Tibial artery (tissue), 4 donors: ENCODE data around the gene ATP5PO.

Source experiments
- DNase-seq, 2 donors: peaks; one replicate each; pipeline ENCODE4 v3.0.0-alpha.2; 2019
- H3K27ac ChIP-seq, 2 donors: fragments of 200-600 bp; sonication (generic) in 1 of 2; 1 replicate in 1 of 2; 2 replicates in 1 of 2; pipeline ENCODE4 v1.5.1; 2018 to 2019; ENCODE audit warnings: mild to moderate bottlenecking in 1 of 2
- H3K27me3 ChIP-seq, 2 donors: fragments of 200-600 bp; sonication (generic) in 1 of 2; one replicate each; pipeline versions ENCODE4 v1.5.1 to v1.6.0; 2016 to 2019
- H3K36me3 ChIP-seq, 3 donors: fragments of 200-600 bp; sonication (generic) in 2 of 3; one replicate each; pipeline ENCODE4 v1.5.1; 2016 to 2019; ENCODE audit warnings: mild to moderate bottlenecking in 2 of 3
- H3K4me1 ChIP-seq, 4 donors: fragments of 200-600 bp; sonication (generic) in 2 of 4; 1 replicate in 3 of 4; 2 replicates in 1 of 4; pipeline ENCODE4 v1.5.1; 2016 to 2019
- H3K4me3 ChIP-seq, 2 donors: fragments of 200-600 bp; sonication (generic) in 1 of 2; 1 replicate in 1 of 2; 2 replicates in 1 of 2; pipeline ENCODE4 v1.5.1; 2018 to 2019; ENCODE audit warnings: mild to moderate bottlenecking in 2 of 2
- H3K9me3 ChIP-seq, 3 donors: fragments of 200-600 bp; sonication (generic) in 1 of 3; one replicate each; pipeline ENCODE4 v1.5.1; 2016 to 2019
- CTCF ChIP-seq, 2 experiments: fragments of 200-600 bp in 1 of 2; fragments of 450-650 bp in 1 of 2; IDR thresholded peaks; one replicate each; pipeline ENCODE4 v1.5.1; 2017 to 2019; ENCODE audit warnings: antibody characterized with exemption in 2 of 2, mild to moderate bottlenecking in 1 of 2, moderate library complexity in 1 of 2
- intact Hi-C: fragments of 100-400 bp; cut with DNase I; formaldehyde crosslinking; loops from one replicate; pipeline ENCODE4 v1.15.0; 2023; ENCODE audit warnings: low total_unique reads

The ATP5PO gene

GRCh38 chr21:33943293-33943692 lies 27.7 kb upstream of the ATP5PO start:
- Histone ChIP-seq H3K36me3 (no peaks in the 10 kb centered on the region), H3K27me3 (no peaks in the 10 kb centered on the region), H3K27ac (no peak overlapping the region), H3K9me3 (no peaks in the 10 kb centered on the region), H3K4me1 (peaks cover 0 to 14% (median 10%) of the 10 kb centered on the region in 4 donors), H3K4me3 (no peak overlapping the region)
- no peak for DNase-seq
- intact Hi-C loops = loop anchor here (10.0 kb wide), 1 partner anchor 132 kb away; the partner anchor contains the start of genes MRPS6 and SLC5A3
- TF ChIP-seq CTCF (IDR thresholded peaks at IDR 0.05) = no peak

GRCh38 chr21:33942426-33942825 lies 26.8 kb upstream of the ATP5PO start:
- Histone ChIP-seq H3K27ac (no peak overlapping the region), H3K4me1 (peaks cover 0 to 5% (median 4%) of the 10 kb centered on the region in 4 donors), H3K27me3 (no peaks in the 10 kb centered on the region), H3K4me3 (no peak overlapping the region), H3K36me3 (no peaks in the 10 kb centered on the region), H3K9me3 (no peaks in the 10 kb centered on the region)
- intact Hi-C loops = loop anchor here (10.0 kb wide), 1 partner anchor 132 kb away; the partner anchor contains the start of genes MRPS6 and SLC5A3
- TF ChIP-seq CTCF (IDR thresholded peaks at IDR 0.05) = no peak
- DNase-seq = no peak

GRCh38 chr21:33940881-33941245 lies 25.3 kb upstream of the ATP5PO start:
- Histone ChIP-seq H3K27ac (no peak overlapping the region), H3K4me1 (peaks cover 0 to 8% (median 0%) of the 10 kb centered on the region in 4 donors), H3K36me3 (no peaks in the 10 kb centered on the region), H3K4me3 (no peak overlapping the region), H3K27me3 (no peaks in the 10 kb centered on the region), H3K9me3 (no peaks in the 10 kb centered on the region)
- no peak for TF ChIP-seq CTCF (IDR thresholded peaks at IDR 0.05)
- no peak for DNase-seq
- intact Hi-C loops = loop anchor here (10.0 kb wide), 1 partner anchor 134 kb away; the partner anchor contains the start of genes MRPS6 and SLC5A3

GRCh38 chr21:33940164-33940880 lies 24.7 kb upstream of the ATP5PO start:
- DNase-seq = no peak
- no peaks in the 10 kb centered on the region for H3K9me3 ChIP-seq
- H3K4me1 ChIP-seq = peaks cover 0 to 9% (median 0%) of the 10 kb centered on the region in 4 donors
- no peaks in the 10 kb centered on the region for H3K27me3 ChIP-seq
- no peak overlapping the region for H3K27ac ChIP-seq
- intact Hi-C loops = loop anchor here (10.0 kb wide), 1 partner anchor 134 kb away; the partner anchor contains the start of genes MRPS6 and SLC5A3
- H3K4me3 ChIP-seq = no peak overlapping the region
- TF ChIP-seq CTCF (IDR thresholded peaks at IDR 0.05) = no peak
- no peaks in the 10 kb centered on the region for H3K36me3 ChIP-seq

- intact Hi-C loops = no loop called here
- H3K4me1 ChIP-seq = peaks cover 0 to 9% (median 0%) of the 10 kb centered on the region in 4 donors
- no peak overlapping the region for H3K27ac ChIP-seq
- no peak for DNase-seq
- no peak for TF ChIP-seq CTCF (IDR thresholded peaks at IDR 0.05)
- H3K9me3 ChIP-seq = no peaks in the 10 kb centered on the region
- H3K27me3 ChIP-seq = no peaks in the 10 kb centered on the region
- H3K4me3 ChIP-seq = no peak overlapping the region
- H3K36me3 ChIP-seq = no peaks in the 10 kb centered on the region
These were observed 23.6 kb upstream of the ATP5PO start for GRCh38 chr21:33939226-33939625.
